PC-9 (cell line): ENCODE results near the gene B4GALT6. TPM values are rescaled to one million over a fixed set of nuclear protein-coding genes. Genes with fewer than 3 reads are reported as not detected.

Source experiments
- BruUV-seq: library from RNA; stranded (reverse); fragments of 400-500 nt; replicated peaks from 2 replicates; lab custom pipeline; 2021; lab: Mats Ljungman, UMichigan
- CTCF ChIA-PET: fragments of 300-600 bp; sonication (Branson Sonifier 250); formaldehyde crosslinking; loops from one replicate; lab custom pipeline; 2022; ENCODE audit warnings: antibody characterized with exemption; lab: Charles Lee
- POLR2A ChIA-PET: fragments of 300-600 bp; sonication (Branson Sonifier 250); formaldehyde crosslinking; loops from one replicate; lab custom pipeline; 2022; ENCODE audit warnings: antibody characterized with exemption; ENCODE audit not compliant: unreplicated experiment; lab: Charles Lee
- DNase-seq, 2 experiments: peaks; one replicate each; pipeline versions ENCODE4 v3.0.0 to v3.0.0-alpha.2; 2015 to 2022; ENCODE audit warnings: mixed read lengths in 1 of 2
- H2AFZ ChIP-seq: fragments of 200-600 bp; sonication (generic); 2 replicates; pipeline ENCODE4 v1.8.1; 2017; ENCODE audit warnings: antibody characterized with exemption
- H3F3A ChIP-seq: fragments of 200-600 bp; sonication (generic); 2 replicates; pipeline ENCODE4 v1.8.1; 2017; ENCODE audit warnings: antibody characterized with exemption, mild to moderate bottlenecking, low read depth; ENCODE audit not compliant: insufficient read depth
- H3K27ac ChIP-seq: fragments of 200-600 bp; sonication (generic); 2 replicates; pipeline ENCODE4 v1.6.1; 2016; ENCODE audit warnings: mixed run types
- H3K27me3 ChIP-seq: fragments of 200-600 bp; sonication (generic); 2 replicates; pipeline ENCODE4 v1.6.1; 2016; ENCODE audit warnings: low read depth, mixed run types; ENCODE audit not compliant: insufficient read depth
- H3K36me3 ChIP-seq: fragments of 200-600 bp; sonication (generic); 2 replicates; pipeline ENCODE4 v1.6.1; 2016; ENCODE audit warnings: low read depth, mixed run types
- H3K4me1 ChIP-seq: fragments of 200-600 bp; sonication (generic); replicated peaks from 2 replicates; pipeline ENCODE4 v1.6.1; 2016; ENCODE audit warnings: mixed run types; ENCODE audit not compliant: insufficient read depth
- H3K4me2 ChIP-seq: fragments of 200-600 bp; sonication (generic); 2 replicates; pipeline ENCODE4 v1.6.1; 2017; ENCODE audit warnings: mixed run types
- H3K4me3 ChIP-seq: fragments of 200-600 bp; sonication (generic); 2 replicates; pipeline ENCODE4 v1.6.1; 2016; ENCODE audit warnings: mixed run types
- H3K79me2 ChIP-seq: fragments of 200-600 bp; sonication (generic); 2 replicates; pipeline ENCODE4 v1.6.1; 2017; ENCODE audit warnings: low read depth, mixed run types
- H3K9me2 ChIP-seq: fragments of 200-600 bp; sonication (generic); 2 replicates; pipeline ENCODE4 v1.8.1; 2017; ENCODE audit warnings: mild to moderate bottlenecking; ENCODE audit not compliant: insufficient read depth
- H3K9me3 ChIP-seq: fragments of 200-600 bp; sonication (generic); 2 replicates; pipeline ENCODE4 v1.8.1; 2016; ENCODE audit warnings: low read depth; ENCODE audit not compliant: insufficient read depth
- H4K20me1 ChIP-seq: fragments of 200-600 bp; sonication (generic); 2 replicates; pipeline ENCODE4 v1.8.1; 2017; ENCODE audit not compliant: insufficient read depth
- CTCF ChIP-seq: fragments of 200-600 bp; sonication (generic); conservative IDR thresholded peaks from 2 replicates; pipeline ENCODE4 v1.6.1; 2017; ENCODE audit warnings: mixed run types, antibody characterized with exemption, mild to moderate bottlenecking, moderate library complexity
- EZH2 ChIP-seq: fragments of 200-600 bp; sonication (generic); IDR thresholded peaks from 2 replicates; pipeline ENCODE4 v1.8.0; 2017; ENCODE audit warnings: antibody characterized with exemption, low read depth
- intact Hi-C: fragments of 100-400 bp; cut with micrococcal nuclease; formaldehyde crosslinking; loops from one replicate; pipeline ENCODE4 v1.10.0; 2022; ENCODE audit not compliant: unreplicated experiment
- total RNA-seq: library from RNA; stranded (reverse); gene quantifications from 2 replicates; pipeline ENCODE4 v1.2.3, GENCODE V29; 2021

Gene B4GALT6
- total RNA-seq, 1 experiment from 2014 or later = 5.3 TPM

- DNase-seq = no peak
- H3K4me1 ChIP-seq = no peaks in the 10 kb centered on the region
- H3K27ac ChIP-seq = no peak overlapping the region
- no peak overlapping the region for H3K4me2 ChIP-seq
- no peaks in the 10 kb centered on the region for H4K20me1 ChIP-seq
- H3F3A ChIP-seq = no peaks in the 10 kb centered on the region
- no peaks in the 10 kb centered on the region for H3K9me3 ChIP-seq
- ChIA-PET POLR2A (no interaction called here), CTCF (no interaction called here)
- H3K79me2 ChIP-seq = no peaks in the 10 kb centered on the region
- TF ChIP-seq EZH2 = no peak
- no peak for TF ChIP-seq CTCF
- no peak overlapping the region for H3K4me3 ChIP-seq
- no TSS peak for BruUV-seq
- H3K9me2 ChIP-seq = no peaks in the 10 kb centered on the region
- H3K27me3 ChIP-seq = no peaks in the 10 kb centered on the region
- no peaks in the 10 kb centered on the region for H3K36me3 ChIP-seq
- intact Hi-C loops = no loop called here
- no peak overlapping the region for H2AFZ ChIP-seq
These were observed 65.1 kb downstream of the B4GALT6 start for GRCh38 chr18:31619291-31619690.

- POLR2A ChIA-PET = no interaction called here
- intact Hi-C loops = no loop called here
- H3K36me3 ChIP-seq = no peaks in the 10 kb centered on the region
- no TSS peak for BruUV-seq
- H3F3A ChIP-seq = no peaks in the 10 kb centered on the region
- no peak overlapping the region for H3K27ac ChIP-seq
- H4K20me1 ChIP-seq = no peaks in the 10 kb centered on the region
- no peaks in the 10 kb centered on the region for H3K79me2 ChIP-seq
- H3K9me2 ChIP-seq = no peaks in the 10 kb centered on the region
- no peaks in the 10 kb centered on the region for H3K9me3 ChIP-seq
- no peak overlapping the region for H2AFZ ChIP-seq
- H3K4me2 ChIP-seq = no peak overlapping the region
- CTCF ChIA-PET = no interaction called here
- no peaks in the 10 kb centered on the region for H3K4me1 ChIP-seq
- DNase-seq = no peak
- no peak for TF ChIP-seq CTCF
- no peak for TF ChIP-seq EZH2
- no peak overlapping the region for H3K4me3 ChIP-seq
- H3K27me3 ChIP-seq = no peaks in the 10 kb centered on the region
These were observed 65.6 kb downstream of the B4GALT6 start for GRCh38 chr18:31618801-31619200.

GRCh38 chr18:31617031-31617717 is 67.2 kb downstream of the B4GALT6 start:
- intact Hi-C loops = no loop called here
- Histone ChIP-seq H3K4me3 (no peak overlapping the region), H3K79me2 (no peaks in the 10 kb centered on the region), H3F3A (no peaks in the 10 kb centered on the region), H3K27me3 (no peaks in the 10 kb centered on the region), H3K36me3 (no peaks in the 10 kb centered on the region), H3K4me1 (no peaks in the 10 kb centered on the region), H4K20me1 (no peaks in the 10 kb centered on the region), H3K4me2 (no peak overlapping the region), H3K9me2 (no peaks in the 10 kb centered on the region), H2AFZ (no peak overlapping the region), H3K27ac (no peak overlapping the region), H3K9me3 (no peaks in the 10 kb centered on the region)
- BruUV-seq = no TSS peak
- CTCF ChIA-PET = no interaction called here
- POLR2A ChIA-PET = no interaction called here
- TF ChIP-seq EZH2 (no peak), CTCF (no peak)
- DNase-seq = no peak
